CD1c-positive myeloid dendritic cell (primary cell): ENCODE measurements around the gene GSC2.

Experiments
- DNase-seq: peaks from one replicate; pipeline ENCODE4 v3.0.0-alpha.2; 2016; ENCODE audit errors: extremely low spot score

GSC2 gene

GRCh38 chr22:19097518-19097917 lies 52.6 kb downstream of the GSC2 start:
- DNase-seq, result no peak
